Measurements from ENCODE around the gene SERPINB10. TPM values are rescaled to one million over a fixed set of nuclear protein-coding genes. Genes with fewer than 3 reads are reported as not detected.

The SERPINB10 gene
- total and polyA plus RNA-seq, 2 of the 8 experiments (the other 6 are each of a cell fraction or from before 2014, with no cell fraction given) = not detected

GRCh38 chr18:63961435-63961980 lies 53.8 kb downstream of the SERPINB10 start:
- Histone ChIP-seq H2BK12ac (ENCODE audit: low read depth, low read length) (no peak overlapping the region), H3K9ac (replicated peaks in 1 of 4; ENCODE audit: extremely low read depth in 1 of 4, low read depth in 3 of 4, low read length in 3 of 4) (no peak overlapping the region), H4K5ac (ENCODE audit: insufficient read length, low read depth, low read length) (no peak overlapping the region), H2BK20ac (ENCODE audit: low read length) (no peak overlapping the region), H3K4ac (replicated peaks; ENCODE audit: insufficient read length, low read depth, low read length) (peak overlapping the region; percentile 53), H3K18ac (ENCODE audit: extremely low read depth, low read length) (no peak overlapping the region), H4K91ac (replicated peaks; ENCODE audit: insufficient read length, low read length) (no peak overlapping the region), H3K14ac (ENCODE audit: insufficient read length) (no peak overlapping the region), H3K23ac (ENCODE audit: insufficient read length) (no peak overlapping the region), H3K79me2 (ENCODE audit: control insufficient read depth in 1 of 2, insufficient read depth in 2 of 2, low read length in 2 of 2) (no peaks in the 10 kb centered on the region), H3K56ac (replicated peaks; ENCODE audit: insufficient read length, low read depth, low read length) (no peak overlapping the region), H3K9me3 (ENCODE audit: insufficient read depth in 2 of 2, low read depth in 1 of 2, low read length in 1 of 2) (no peaks in the 10 kb centered on the region), H3K4me2 (ENCODE audit: insufficient read depth in 1 of 2, low read depth in 2 of 2, low read length in 2 of 2) (no peak overlapping the region), H3K23me2 (ENCODE audit: low read depth, low read length) (no peaks in the 10 kb centered on the region), H2AFZ (ENCODE audit: low read length) (no peak overlapping the region), H3K4me1 (replicated peaks in 1 of 4; ENCODE audit: control insufficient read depth in 3 of 4, insufficient read depth in 4 of 4, low read length in 3 of 4) (no peaks in the 10 kb centered on the region), H2BK15ac (ENCODE audit: low read length) (no peak overlapping the region), H2BK5ac (ENCODE audit: low read depth, low read length) (no peak overlapping the region), H3K36me3 (ENCODE audit: control insufficient read depth in 2 of 4, insufficient read depth in 4 of 4, low read length in 3 of 4) (no peaks in the 10 kb centered on the region; a peak in 1 of 8 replicates), H4K20me1 (replicated peaks in 1 of 2; ENCODE audit: control insufficient read depth in 1 of 2, insufficient read depth in 2 of 2, low read length in 2 of 2) (peaks cover 0 to 2% of the 10 kb centered on the region in 2 experiments), H4K8ac (ENCODE audit: extremely low read depth, insufficient read depth, low read length) (no peak overlapping the region), H2AK5ac (ENCODE audit: low read depth, low read length) (no peak overlapping the region), H3K79me1 (ENCODE audit: low read depth, low read length) (no peaks in the 10 kb centered on the region), H3K27ac (ENCODE audit: low read depth, low read length) (no peak overlapping the region), H3K4me3 (ENCODE audit: extremely low read depth in 1 of 4, insufficient read depth in 2 of 4, low read depth in 3 of 4, low read length in 4 of 4) (no peak overlapping the region), H3K27me3 (replicated peaks in 1 of 4; ENCODE audit: control insufficient read depth in 3 of 4, extremely low read depth in 1 of 4, insufficient read depth in 3 of 4, low read length in 3 of 4) (no peaks in the 10 kb centered on the region; a peak in 1 of 7 replicates), H2BK120ac (replicated peaks; ENCODE audit: low read depth, low read length) (no peak overlapping the region)
- TF ChIP-seq POLR2A (IDR thresholded peaks at IDR 0.05; ENCODE audit: control extremely low read depth in 1 of 2, low read depth in 2 of 2, low read length in 2 of 2) (no peak), NANOG (IDR thresholded peaks at IDR 0.05; ENCODE audit: insufficient read depth, low read depth, low read length, poor library complexity, severe bottlenecking) (no peak), TAF1 (IDR thresholded peaks at IDR 0.05; ENCODE audit: low read depth, low read length) (no peak), CEBPB (IDR thresholded peaks at IDR 0.05; ENCODE audit: low read depth, low read length) (no peak), TBP (IDR thresholded peaks at IDR 0.05; ENCODE audit: low read depth, low read length) (no peak), TCF12 (IDR thresholded peaks at IDR 0.05; ENCODE audit: low read depth, low read length) (no peak), EP300 (IDR thresholded peaks at IDR 0.05; ENCODE audit: borderline replicate concordance in 1 of 2, low read depth in 2 of 2, low read length in 2 of 2) (no peak), JUND (IDR thresholded peaks at IDR 0.05; ENCODE audit: low read length) (no peak), PHF8 (conservative IDR thresholded peaks at IDR 0.05; ENCODE audit: low read depth, low read length) (no peak)
- TF ChIP-seq, protein P1, sequence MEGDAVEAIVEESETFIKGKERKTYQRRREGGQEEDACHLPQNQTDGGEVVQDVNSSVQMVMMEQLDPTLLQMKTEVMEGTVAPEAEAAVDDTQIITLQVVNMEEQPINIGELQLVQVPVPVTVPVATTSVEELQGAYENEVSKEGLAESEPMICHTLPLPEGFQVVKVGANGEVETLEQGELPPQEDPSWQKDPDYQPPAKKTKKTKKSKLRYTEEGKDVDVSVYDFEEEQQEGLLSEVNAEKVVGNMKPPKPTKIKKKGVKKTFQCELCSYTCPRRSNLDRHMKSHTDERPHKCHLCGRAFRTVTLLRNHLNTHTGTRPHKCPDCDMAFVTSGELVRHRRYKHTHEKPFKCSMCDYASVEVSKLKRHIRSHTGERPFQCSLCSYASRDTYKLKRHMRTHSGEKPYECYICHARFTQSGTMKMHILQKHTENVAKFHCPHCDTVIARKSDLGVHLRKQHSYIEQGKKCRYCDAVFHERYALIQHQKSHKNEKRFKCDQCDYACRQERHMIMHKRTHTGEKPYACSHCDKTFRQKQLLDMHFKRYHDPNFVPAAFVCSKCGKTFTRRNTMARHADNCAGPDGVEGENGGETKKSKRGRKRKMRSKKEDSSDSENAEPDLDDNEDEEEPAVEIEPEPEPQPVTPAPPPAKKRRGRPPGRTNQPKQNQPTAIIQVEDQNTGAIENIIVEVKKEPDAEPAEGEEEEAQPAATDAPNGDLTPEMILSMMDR (IDR thresholded peaks at IDR 0.05; ENCODE audit: control extremely low read depth in 1 of 3, insufficient read depth in 1 of 3, low read depth in 1 of 3, low read length in 3 of 3) = no peak
- CTCF ChIA-PET (ENCODE audit: partially characterized antibody) = interaction anchor here (0.6 to 6.7 kb wide), 6 partner anchors 15 to 450 kb away, joined by 3 to 59 read pairs (median 20); no protein-coding TSS in a partner anchor
- 82% methylated on average over 5 of the region's 5 CpGs; no CpG with 5 or more reads in 1 of the 2 experiments for WGBS, 2 experiments (ENCODE audit: extremely low coverage in 1 of 2, insufficient coverage in 1 of 2, insufficient read length in 1 of 2, insufficient replicate concordance in 2 of 2, low coverage in 1 of 2, low lambda C conversion rate in 2 of 2, missing lambda C conversion rate in 1 of 2)
- no peak for DNase-seq (ENCODE audit: low read depth in 1 of 2, low spot score in 2 of 2)
- FAIRE-seq = no peak
- POLR2A ChIA-PET (ENCODE audit: partially characterized antibody) = no interaction called here

Data from H1 (cell line).